HG02763 (cell line): Measurements from ENCODE around the gene PRICKLE3.
"Not testable (repeated sequence)": the region's sequence is repeated elsewhere in the genome, so short reads cannot be mapped to it uniquely, and the experiment has no call there.

Source experiments
- ATAC-seq: cut with Tn5 transposase; IDR thresholded peaks from one replicate; pipeline ENCODE4 v1.9.1; 2021; ENCODE audit warnings: mild to moderate bottlenecking, moderate library complexity; ENCODE audit not compliant: unreplicated experiment

Gene PRICKLE3

DNA sequence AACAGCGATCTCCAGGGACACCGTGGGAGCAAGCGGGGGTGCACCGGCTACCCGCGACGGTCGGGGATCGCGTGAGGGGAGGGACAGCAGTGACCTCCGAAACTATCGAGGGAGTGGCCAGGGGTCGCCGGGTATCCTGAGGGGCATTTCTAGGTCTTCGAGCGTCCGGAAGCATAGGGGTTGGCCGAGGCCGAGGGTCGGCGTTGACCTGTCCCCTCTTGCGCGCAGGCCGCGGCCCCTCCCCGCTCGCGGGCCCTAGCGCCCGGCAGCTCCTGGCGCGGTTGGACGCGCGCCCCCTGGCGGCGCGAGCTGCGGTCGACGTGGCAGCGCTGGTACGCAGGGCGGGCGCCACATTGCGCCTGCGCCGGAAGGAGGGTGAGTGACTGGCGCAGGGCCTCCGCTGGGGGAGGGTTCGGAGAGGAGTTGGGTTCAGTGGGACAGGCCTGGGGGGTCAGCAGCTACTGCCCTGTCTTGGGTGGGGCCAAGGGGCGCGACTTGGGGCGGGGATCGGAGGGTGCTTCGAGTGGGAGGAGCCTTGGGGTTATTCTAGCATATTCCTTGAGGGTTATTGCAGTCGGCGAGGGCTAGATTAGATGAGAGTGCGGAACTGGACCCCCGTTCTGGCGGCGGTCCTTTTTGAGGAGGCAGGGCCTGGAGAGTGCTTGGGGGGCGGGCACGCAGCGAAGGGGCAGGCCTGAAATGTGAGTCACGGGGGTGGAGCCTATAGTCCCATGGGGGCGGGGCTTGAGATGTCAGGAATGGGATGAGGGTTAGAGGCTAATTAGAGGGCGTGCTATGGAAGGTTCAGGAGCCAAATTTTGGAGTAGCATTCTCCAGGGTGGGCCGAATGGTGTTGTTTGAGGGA is 22.4 kb downstream of the PRICKLE3 start:
- ATAC-seq, result peak; percentile 48

DNA sequence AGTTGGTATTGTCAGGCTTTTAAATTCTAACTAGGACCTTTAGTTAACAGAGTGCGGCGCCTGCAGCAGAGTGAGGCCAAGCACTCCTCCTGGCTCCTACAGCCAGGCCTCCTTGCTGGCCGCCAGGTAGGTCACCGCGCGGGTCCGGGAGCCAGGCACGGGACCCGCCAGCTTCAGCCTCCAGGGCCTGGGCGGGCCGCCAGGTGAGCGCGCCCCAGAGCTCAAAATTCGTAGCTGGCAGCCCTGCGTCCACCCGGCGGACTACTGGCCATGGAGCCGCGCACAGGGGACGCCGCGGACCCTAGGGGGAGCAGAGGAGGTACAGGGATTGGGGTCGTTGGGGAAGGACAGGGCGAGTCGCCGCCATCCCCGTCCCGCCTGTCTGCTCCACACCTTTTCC is 23.6 kb downstream of the PRICKLE3 start, which contains the start of gene MAGIX:
Gene MAGIX, plus strand, starts transcription at position 139 of the 400 bp plus-strand sequence. Its CDS starts 132 bp downstream, at position 271.
- ATAC-seq, result no peak

DNA sequence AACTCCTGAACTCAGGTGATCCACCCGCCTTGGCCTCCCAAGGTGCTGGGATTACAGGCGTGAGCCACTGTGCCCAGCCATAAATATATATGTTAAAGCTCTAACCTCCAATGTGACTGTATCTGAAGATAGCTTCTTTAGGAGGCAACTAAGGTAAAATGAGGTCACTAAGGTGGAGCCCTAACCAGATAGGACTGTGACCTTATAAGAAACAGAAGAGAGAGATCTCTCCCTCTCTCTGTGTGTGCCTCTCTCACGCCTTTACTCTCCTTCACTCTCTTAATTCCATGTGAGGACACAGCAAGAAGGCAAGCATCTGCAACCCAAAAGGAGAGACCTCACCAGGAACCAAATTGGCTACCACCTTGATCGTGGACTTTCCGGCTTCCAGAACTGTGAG is 24.5 kb downstream of the PRICKLE3 start:
- ATAC-seq, result no peak

DNA sequence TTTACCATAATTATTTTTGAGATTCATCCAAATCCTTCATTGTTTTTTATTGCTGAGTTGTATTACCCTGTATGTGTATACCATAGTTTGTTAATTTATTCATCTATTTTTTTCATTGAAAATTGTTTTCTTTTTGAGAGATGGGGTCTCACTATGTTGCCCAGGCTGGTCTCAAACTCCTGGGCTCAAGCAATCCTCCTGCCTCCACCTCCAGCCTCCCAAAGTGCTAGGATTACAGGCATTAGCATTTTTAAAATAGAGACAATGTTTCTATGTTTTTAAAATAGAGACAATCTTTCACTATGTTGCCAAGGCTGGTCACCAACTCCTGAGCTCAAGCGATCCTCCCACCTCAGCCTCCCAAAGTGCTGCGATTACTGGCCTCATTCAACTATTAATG is 25.3 kb downstream of the PRICKLE3 start:
- ATAC-seq, result no peak

DNA sequence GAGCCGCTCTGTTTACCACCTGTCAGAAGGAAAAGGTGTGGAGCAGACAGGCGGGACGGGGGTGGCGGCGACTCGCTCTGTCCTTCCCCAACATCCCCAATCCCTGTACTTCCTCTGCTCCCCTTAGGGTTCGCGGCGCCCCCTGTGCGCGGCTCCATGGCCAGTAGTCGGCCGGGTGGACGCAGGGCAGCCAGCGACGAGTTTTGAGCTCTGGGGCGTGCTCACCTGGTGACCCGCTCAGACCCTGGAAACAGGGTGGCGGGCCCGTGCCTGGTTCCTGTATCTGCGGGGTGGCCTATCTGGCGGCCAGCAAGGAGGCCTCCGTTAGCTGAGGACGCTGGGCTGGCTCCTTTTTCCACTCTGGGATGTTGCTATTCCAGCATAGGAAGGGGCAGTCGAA is 29.0 kb downstream of the PRICKLE3 start:
- ATAC-seq, result no peak

DNA sequence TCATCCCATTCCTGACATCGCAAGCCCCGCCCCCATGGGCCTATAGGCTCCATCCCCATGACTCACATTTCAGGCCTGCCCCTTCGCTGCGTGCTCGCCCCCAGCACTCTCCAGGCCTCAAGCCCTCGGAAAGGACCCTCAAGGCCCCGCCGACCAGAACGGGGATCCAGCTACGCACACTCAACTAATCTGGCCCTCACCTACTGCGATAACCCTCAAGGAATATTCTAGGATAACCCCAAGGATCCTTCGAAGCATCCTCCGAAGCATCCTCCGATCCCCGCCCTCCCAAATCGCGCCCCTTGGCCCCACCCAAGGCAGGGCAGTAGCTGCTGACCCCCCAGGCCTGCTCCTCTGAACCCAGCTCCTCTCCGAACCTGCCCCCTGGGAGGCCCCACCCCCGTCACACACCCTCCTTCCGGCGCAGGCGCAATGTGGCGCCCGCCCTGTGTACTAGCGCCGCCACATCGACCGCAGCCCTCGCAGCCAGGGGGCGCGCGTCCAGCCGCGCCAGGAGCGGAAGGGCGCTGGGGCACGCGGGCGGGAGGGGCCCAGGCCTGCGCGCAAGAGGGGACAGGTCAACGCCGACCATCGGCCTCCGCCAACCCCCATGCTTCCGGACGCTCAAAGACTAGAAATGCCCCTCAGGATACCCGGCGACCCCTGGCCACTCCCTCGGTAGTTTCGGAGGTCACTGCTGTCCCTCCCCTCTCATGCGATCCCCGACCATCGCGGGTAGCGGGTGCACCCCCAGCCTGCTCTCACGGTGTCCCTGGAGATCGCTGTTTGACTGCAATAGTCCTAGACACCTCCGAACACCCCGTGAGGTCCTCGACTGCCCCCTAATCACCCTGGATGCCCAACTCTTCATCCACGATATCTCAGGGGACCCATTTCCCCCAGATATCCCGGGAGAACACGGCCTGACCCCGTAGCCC is 30.0 kb downstream of the PRICKLE3 start:
- peak; percentile 82 for ATAC-seq

DNA sequence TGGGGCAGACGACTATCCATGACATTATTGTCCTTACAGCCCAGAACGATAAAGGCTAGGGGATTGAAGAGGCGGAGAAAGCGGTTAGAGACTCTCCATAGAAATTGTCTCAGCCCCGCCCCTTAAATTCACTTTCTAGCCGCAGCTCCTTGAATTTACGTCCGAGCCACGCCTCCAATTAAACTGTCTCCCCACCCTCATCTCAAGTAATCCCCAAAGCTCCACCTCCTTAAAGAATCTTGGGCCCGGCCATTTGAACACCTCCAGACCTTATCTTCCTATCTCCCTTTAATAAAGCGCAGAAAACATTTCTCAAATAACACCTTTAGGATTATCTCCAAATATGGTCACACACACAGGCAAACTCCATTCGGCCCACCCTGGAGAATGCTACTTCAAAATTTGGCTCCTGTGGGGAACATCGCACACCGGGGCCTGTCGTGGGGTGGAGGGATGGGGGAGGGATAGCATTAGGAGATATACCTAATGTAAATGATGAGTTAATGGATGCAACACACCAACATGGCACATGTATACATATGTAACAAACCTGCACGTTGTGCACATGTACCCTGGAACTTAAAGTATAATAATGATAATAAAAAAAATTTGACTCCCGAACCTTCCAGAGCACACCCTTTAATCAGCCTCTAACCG is 30.8 kb downstream of the PRICKLE3 start:
- no peak for ATAC-seq

DNA sequence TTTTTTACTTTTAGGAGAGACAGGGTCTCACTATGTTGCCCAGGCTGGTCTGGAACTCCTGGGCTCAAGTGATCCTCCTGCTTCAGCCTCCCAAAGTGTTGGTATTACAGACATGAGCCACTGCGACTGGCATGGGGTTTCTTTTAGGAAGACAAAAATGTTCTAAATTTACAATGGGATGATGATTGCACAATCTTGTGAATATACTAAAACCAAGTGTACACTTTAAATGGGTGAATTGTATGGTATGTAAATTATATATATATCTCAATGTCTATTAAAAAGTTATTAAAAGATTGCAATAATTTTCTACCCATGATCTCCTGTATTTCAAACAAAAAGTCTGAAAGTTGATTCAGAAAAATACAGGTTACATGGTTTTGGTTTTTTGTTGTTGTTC is 32.7 kb downstream of the PRICKLE3 start:
- no peak for ATAC-seq

DNA sequence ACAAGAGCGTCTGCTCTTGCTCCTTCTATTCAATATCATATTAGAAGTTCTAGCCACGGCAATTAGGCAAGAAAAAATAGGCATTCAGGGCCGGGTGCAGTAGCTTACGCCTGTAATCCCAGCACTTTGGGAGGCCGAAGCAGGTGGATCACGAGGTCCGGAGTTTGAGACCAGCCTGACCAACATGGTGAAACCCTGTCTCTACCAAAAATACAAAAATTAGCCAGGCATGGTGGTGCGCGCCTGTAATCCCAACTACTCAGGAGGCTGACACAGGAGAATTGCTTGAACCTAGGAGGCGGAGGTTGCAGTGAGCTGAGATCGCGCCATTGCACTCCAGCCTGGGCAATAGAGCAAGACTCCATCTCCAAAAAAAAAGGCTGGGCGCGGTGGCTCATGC is 36.9 kb downstream of the PRICKLE3 start:
- not testable (repeated sequence) for ATAC-seq

DNA sequence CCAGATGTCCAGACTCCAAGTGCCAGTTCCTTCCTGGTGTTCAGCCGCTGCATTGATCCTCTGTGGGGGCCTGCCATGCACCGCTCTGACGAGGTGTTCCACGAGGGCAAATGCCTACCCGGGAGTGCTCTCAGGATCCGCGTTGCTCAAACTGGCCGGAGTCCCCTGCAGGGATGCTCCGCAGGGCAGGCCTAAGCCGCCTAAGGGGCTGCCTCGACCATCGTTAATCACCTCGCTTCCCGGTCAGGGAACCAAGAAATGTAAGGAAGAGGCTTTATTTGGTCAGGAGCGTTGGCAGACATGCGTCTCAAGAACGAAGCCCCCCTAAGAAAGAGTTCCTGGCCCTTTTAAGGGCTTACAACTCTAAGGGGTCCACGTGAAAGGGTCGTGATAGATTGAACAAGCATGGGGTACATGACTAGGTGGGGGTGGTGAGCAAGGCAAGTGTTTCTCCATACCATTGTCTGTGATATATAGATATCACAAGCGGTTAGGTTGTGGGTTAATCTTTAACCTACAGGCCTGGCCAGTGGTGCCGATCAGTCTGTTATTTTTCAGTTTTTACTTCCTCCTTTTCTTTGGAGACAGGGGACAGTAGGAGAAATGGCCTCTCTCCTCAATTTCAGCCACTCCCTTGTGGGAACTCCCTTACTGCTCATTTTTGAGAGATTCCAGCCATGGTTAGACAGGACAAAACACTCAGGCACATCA is 37.6 kb downstream of the PRICKLE3 start:
- not testable (repeated sequence) for ATAC-seq

DNA sequence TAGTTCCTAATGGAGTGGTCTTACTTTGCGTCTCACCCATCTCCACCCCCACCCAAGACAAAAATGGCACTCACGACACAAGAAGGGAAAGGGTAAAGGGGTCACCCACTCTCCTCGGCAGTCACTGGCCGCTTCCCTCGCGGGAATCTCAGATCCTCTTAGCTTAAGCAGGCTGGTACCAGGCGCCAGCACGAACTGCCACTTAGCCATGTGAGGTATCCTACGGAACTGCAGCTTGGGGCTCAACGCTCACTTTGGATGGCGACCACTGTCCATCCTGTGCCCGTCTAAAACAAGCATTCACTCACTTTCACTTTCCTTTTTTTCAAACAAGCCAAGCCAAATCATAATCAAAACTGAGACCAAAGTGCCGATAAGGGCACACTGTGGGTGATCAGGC is 38.2 kb downstream of the PRICKLE3 start:
- ATAC-seq, result no peak

DNA sequence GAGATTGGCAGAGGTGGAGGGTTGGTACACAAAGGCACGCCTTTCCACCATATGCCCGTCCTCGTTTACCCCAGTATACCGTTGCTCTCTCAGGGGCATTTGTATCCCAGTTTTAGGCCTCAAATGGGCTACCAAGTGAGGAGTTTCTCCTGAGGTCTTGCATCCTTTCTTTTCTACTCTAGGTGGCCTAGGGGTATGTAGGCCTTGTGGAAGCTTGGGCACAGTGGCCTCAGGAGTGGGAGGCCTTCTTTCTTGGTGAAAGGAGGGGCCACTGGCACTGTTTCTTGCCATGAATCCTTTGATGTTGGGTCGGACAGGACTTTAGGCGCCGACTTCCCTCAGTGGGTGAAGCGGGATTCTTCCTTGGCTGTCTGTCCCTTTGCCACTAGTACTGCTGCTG is 38.9 kb downstream of the PRICKLE3 start:
- ATAC-seq, result no peak

DNA sequence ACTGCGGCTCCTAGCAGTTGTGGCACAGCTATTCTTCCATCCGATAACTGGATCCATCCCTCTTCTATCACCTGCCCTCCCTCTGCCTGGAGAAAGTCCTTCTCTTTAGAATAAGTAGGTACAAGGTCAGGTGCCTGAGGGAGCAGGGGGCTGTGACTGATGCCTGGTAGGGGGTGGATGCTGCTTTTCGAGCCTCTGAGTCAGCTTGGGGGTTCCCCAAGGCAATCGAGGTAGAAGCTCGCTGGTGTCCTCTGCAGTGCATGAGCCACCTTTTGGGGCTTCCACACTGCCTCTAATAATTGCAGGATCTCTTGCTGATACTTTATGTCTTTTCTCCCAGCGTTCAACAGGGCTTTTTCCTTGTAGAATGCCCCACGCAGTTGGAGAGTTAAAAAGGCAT is 43.0 kb downstream of the PRICKLE3 start:
- not testable (repeated sequence) for ATAC-seq

DNA sequence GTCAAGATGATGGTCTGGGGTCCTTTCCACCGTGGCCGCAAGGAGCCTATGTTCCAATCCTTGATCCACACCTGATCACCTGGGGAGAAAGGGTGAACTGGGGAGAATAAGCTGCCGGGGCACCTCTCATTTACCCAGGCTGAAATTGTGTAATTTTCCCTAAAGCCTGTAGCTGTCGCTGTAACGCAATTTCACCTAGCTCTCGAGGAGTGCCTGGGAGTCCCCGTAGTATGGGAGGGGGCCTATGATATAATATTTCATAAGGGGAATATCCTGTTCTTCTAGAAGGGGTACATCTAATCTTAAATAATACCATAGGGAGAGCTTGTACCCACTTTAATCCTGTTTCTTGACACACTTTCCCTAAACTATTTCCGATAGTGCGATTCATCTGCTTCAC is 43.9 kb downstream of the PRICKLE3 start:
- ATAC-seq, result not testable (repeated sequence)

DNA sequence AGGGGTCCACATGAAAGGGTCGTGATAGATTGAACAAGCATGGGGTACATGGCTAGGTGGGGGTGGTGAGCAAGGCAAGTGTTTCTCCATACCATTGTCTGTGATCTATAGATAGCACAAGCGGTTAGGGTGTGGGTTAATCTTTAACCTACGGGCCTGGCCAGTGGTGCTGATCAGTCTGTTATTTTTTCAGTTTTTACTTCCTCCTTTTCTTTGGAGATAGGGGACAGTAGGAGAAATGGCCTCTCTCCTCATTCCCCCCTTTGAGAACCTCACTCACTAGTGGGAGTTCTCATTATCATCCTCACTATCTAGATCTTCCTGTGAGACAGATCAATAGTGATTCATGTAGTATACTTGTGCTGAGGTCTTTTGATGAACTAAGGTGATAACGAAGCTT is 46.5 kb downstream of the PRICKLE3 start:
- no peak for ATAC-seq

DNA sequence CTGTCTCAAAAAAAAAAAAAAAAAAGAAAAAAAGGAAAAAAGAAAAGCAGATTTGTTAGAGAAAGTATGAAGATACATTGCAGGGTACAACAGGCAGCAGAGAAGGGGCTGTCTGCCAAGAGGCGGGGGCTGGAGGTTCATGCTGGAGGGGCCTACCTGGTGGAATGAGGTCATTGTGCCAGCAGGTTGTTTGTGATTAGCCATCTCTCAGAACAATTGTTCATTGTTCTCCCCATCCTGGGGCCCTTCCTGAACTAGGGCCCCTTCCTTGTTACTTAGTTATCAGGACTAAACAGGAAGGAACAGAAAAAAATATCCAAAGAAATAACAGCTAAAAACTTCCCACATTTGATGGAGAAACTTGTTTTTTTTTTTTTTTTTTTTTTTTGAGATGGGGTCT is 48.7 kb downstream of the PRICKLE3 start:
- ATAC-seq, result no peak

DNA sequence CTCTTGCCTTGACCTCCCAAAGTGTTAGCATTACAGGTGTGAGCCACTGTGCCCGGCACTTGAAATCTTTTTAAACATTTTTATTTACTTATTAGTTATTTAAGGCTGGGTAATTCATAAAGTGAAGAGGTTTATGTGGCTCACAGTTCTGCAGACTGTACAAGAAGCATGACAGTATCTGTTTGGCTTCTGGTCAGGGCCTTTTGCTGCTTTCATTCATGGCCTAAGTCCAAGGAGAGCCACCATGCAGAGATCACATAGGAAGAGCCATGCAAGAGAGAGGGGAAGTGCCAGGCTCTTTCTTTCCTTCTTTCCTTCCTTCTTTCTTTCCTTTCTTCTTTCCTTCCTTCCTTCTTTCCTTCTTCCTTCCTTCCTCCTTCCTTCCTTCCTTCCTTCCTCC is 52.4 kb downstream of the PRICKLE3 start:
- ATAC-seq, result no peak

DNA sequence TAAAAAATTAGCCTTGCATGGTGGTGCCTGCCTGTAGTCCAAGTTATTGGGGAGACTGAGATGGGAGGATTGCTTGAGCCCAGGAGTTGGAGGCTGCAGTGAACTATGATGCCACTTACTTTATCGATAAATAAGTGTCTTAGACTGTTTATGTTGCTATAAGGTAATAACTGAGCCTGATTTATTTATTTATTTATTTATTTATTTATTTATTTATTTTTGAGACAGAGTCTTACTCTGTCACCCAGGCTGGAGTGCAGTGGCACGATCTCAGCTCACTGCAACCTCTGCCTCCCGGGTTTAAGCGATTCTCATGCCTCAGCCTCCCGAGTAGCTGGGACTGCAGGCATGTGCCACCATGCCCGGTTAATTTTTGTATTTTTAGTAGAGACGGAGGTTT is 53.9 kb downstream of the PRICKLE3 start:
- ATAC-seq, result not testable (repeated sequence)

DNA sequence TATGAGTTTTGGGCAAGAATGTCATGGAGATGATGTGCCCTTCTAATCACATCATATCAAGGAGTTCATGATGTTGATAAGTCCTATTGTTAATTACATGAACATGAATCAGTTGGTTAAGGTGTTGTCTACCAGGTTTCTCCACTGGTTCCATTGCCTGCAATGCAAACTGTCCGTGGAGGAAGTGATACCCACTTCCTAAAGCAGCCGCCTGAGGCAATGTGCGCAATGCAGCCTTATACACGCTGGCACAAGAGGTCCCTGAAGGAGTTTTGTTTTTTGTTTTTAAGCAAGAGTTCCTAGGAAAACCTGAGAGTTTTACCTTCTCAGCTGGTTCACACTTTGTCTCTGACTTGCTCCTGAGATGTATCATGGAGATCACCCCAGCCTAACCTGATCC is 56.7 kb downstream of the PRICKLE3 start:
- no peak for ATAC-seq

DNA sequence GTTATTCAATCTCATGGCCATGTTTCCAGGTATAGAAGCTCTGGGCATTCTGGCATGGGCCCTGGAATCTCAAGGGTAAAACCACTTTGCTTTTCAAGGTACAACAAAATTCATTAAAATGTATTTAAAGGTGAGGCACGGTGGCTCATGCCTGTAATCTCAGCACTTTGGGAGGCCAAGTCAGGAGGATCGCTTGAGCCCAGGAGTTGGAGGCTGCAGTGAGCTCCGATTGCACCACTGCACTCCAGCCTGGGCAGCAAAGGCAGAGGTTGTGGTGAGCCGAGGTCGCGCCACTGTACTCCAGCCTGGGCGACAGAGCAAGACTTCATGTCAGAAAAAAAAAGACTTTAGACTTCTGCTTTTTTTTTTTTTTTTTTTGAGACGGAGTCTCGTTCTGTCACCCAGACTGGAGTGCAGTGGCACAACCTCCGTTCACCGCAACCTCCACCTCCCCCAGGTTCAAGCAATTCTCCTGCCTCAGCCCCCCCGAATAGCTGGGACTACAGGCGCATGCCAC is 58.4 kb downstream of the PRICKLE3 start:
- ATAC-seq, result not testable (repeated sequence)
